NCI-H524 (cell line): ENCODE results near the gene UQCRH.
"Not testable (repeated sequence)": the region's sequence is repeated elsewhere in the genome, so short reads cannot be mapped to it uniquely, and the experiment has no call there.

Experiments
- DNase-seq, 2 experiments: peaks; one replicate each; lab custom pipeline; 2025; lab: John Stamatoyannopoulos, UW

UQCRH gene

GRCh38 chr1:46333300-46334029 lies 30.0 kb downstream of the UQCRH start:
- DNase-seq: peak; percentile 36 to 55

GRCh38 chr1:46334030-46334384 lies 30.5 kb downstream of the UQCRH start:
- DNase-seq: no peak

GRCh38 chr1:46335081-46335480 lies 31.6 kb downstream of the UQCRH start:
- DNase-seq: no peak

- not testable (repeated sequence) for DNase-seq
Measured at GRCh38 chr1:46337409-46337808, 33.9 kb downstream of the UQCRH start.

- peak; percentile 84 to 93 for DNase-seq
Measured at GRCh38 chr1:46340404-46341221, 37.1 kb downstream of the UQCRH start, which contains the start of gene NSUN4. NSUN4 (plus strand) TSS chr1:46340807; CDS start chr1:46340827, 20 bp downstream.

- DNase-seq: no peak
Measured at GRCh38 chr1:46341222-46342083, 38.0 kb downstream of the UQCRH start.

- no peak for DNase-seq
Measured at GRCh38 chr1:46342084-46342656, 38.7 kb downstream of the UQCRH start.

- no peak for DNase-seq
Measured at GRCh38 chr1:46342677-46343350, 39.3 kb downstream of the UQCRH start.

- no peak for DNase-seq
Measured at GRCh38 chr1:46343351-46343695, 39.8 kb downstream of the UQCRH start.

GRCh38 chr1:46343705-46344104 lies 40.2 kb downstream of the UQCRH start:
- no peak for DNase-seq

- no peak for DNase-seq
Measured at GRCh38 chr1:46344481-46344880, 41.0 kb downstream of the UQCRH start.

GRCh38 chr1:46345281-46345680 lies 41.8 kb downstream of the UQCRH start:
- no peak for DNase-seq

- no peak for DNase-seq
Measured at GRCh38 chr1:46352363-46352762, 48.9 kb downstream of the UQCRH start.

- DNase-seq: not testable (repeated sequence)
Measured at GRCh38 chr1:46355920-46356319, 52.4 kb downstream of the UQCRH start.

- DNase-seq: peak; percentile 44 to 84
Measured at GRCh38 chr1:46362158-46362557, 58.7 kb downstream of the UQCRH start.

- peak; percentile 95 to 97 for DNase-seq
Measured at GRCh38 chr1:46363121-46363520, 59.6 kb downstream of the UQCRH start.

GRCh38 chr1:46364612-46365011 lies 61.1 kb downstream of the UQCRH start:
- no peak for DNase-seq

GRCh38 chr1:46365796-46366195 lies 62.3 kb downstream of the UQCRH start:
- not testable (repeated sequence) for DNase-seq
